Measurements from ENCODE around the gene AIF1L. TPM values are rescaled to one million over a fixed set of nuclear protein-coding genes. Genes with fewer than 3 reads are reported as not detected.

Gene AIF1L
- total and polyA plus RNA-seq, 4 donors = 0.61 to 1.8 (median 1.2) TPM

GRCh38 chr9:131072107-131072870 lies 24.0 kb upstream of the AIF1L start:
- Histone ChIP-seq H3K9ac (ENCODE audit: low read depth in 1 of 2, low read length in 2 of 2) (no peak overlapping the region), H3K27me3 (ENCODE audit: control insufficient read depth in 4 of 4, insufficient read depth in 4 of 4, low read length in 3 of 4) (no peaks in the 10 kb centered on the region), H3K9me3 (ENCODE audit: control insufficient read depth in 4 of 4, low read length in 3 of 4) (no peaks in the 10 kb centered on the region), H3K4me3 (ENCODE audit: low read depth in 1 of 3, low read length in 3 of 3) (no peak overlapping the region), H3K4me1 (ENCODE audit: control insufficient read depth in 4 of 4, insufficient read depth in 4 of 4, low read length in 3 of 4) (peaks cover 0 to 15% (median 13%) of the 10 kb centered on the region in 4 donors), H3K27ac (ENCODE audit: low read depth in 1 of 2, low read length in 2 of 2) (no peak overlapping the region), H3K36me3 (ENCODE audit: control insufficient read depth in 4 of 4, insufficient read depth in 3 of 4, low read depth in 1 of 4, low read length in 3 of 4) (no peaks in the 10 kb centered on the region)
- TF ChIP-seq CTCF (IDR thresholded peaks at IDR 0.05; ENCODE audit: low read depth, low read length, missing input control) (no peak), RXRA (IDR thresholded peaks at IDR 0.05) (no peak), RAD21 (IDR thresholded peaks at IDR 0.05) (no peak), HNF4A (conservative IDR thresholded peaks at IDR 0.05) (no peak), HNF4G (IDR thresholded peaks at IDR 0.05) (no peak), TAF1 (conservative IDR thresholded peaks at IDR 0.05) (no peak), NR2F2 (IDR thresholded peaks at IDR 0.05) (no peak), SP1 (IDR thresholded peaks at IDR 0.05) (no peak), ZBTB33 (IDR thresholded peaks at IDR 0.05) (no peak), YY1 (IDR thresholded peaks at IDR 0.05) (no peak), JUND (IDR thresholded peaks at IDR 0.05) (no peak), ATF3 (IDR thresholded peaks at IDR 0.05) (no peak), GABPA (IDR thresholded peaks at IDR 0.05 in 1 of 2, conservative IDR thresholded peaks at IDR 0.05 in 1 of 2) (no peak), FOXA2 (IDR thresholded peaks at IDR 0.05) (no peak), FOXA1 (IDR thresholded peaks at IDR 0.05) (no peak)
- TF ChIP-seq, protein P1, sequence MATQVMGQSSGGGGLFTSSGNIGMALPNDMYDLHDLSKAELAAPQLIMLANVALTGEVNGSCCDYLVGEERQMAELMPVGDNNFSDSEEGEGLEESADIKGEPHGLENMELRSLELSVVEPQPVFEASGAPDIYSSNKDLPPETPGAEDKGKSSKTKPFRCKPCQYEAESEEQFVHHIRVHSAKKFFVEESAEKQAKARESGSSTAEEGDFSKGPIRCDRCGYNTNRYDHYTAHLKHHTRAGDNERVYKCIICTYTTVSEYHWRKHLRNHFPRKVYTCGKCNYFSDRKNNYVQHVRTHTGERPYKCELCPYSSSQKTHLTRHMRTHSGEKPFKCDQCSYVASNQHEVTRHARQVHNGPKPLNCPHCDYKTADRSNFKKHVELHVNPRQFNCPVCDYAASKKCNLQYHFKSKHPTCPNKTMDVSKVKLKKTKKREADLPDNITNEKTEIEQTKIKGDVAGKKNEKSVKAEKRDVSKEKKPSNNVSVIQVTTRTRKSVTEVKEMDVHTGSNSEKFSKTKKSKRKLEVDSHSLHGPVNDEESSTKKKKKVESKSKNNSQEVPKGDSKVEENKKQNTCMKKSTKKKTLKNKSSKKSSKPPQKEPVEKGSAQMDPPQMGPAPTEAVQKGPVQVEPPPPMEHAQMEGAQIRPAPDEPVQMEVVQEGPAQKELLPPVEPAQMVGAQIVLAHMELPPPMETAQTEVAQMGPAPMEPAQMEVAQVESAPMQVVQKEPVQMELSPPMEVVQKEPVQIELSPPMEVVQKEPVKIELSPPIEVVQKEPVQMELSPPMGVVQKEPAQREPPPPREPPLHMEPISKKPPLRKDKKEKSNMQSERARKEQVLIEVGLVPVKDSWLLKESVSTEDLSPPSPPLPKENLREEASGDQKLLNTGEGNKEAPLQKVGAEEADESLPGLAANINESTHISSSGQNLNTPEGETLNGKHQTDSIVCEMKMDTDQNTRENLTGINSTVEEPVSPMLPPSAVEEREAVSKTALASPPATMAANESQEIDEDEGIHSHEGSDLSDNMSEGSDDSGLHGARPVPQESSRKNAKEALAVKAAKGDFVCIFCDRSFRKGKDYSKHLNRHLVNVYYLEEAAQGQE (IDR thresholded peaks at IDR 0.05) = no peak
- TF ChIP-seq, protein P2, sequence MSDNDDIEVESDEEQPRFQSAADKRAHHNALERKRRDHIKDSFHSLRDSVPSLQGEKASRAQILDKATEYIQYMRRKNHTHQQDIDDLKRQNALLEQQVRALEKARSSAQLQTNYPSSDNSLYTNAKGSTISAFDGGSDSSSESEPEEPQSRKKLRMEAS (IDR thresholded peaks at IDR 0.05) = no peak
- DNase-seq (ENCODE audit: low spot score) = no peak
- WGBS = 83% methylated on average over 16 of the region's 16 CpGs
